ENCODE data around the gene CASP8.
A peak's percentile ranks its signal among the peaks of the same experiment; 100 is the strongest.

CASP8 gene

DNA sequence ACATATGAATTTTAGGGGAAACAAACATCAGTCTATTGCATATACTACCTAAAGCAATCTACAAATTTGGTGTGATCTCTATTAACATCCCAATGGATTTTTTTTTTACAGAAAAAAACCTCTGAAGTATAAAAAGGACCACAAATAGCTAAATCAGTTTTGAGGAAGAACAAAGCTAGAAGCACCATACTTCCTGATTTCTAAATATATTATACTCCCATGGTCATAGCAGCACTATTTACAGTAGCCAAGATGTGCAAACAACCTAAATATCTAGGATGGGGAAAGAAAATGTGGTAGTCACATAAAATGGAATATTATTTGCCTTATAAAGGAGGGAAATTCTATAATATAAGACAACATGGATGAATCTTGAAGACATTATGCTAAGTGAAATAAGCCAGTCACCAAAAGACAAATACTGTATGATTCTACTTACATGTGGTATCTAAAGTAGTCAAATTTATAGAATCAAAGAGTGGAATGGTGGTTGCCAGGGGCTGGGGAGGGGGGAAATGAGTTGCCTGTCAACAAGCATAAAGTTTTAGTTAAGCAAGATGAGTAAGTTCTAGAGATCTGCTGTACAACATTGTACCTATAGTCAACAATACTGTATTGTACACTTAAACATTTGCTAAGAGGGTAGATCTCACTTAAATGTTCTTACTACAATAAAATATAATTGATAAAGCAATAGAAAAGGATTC, 17.6 kb upstream of the CASP8 start:
- no peak for DNase-seq (ENCODE audit: low read depth, low spot score)

DNA sequence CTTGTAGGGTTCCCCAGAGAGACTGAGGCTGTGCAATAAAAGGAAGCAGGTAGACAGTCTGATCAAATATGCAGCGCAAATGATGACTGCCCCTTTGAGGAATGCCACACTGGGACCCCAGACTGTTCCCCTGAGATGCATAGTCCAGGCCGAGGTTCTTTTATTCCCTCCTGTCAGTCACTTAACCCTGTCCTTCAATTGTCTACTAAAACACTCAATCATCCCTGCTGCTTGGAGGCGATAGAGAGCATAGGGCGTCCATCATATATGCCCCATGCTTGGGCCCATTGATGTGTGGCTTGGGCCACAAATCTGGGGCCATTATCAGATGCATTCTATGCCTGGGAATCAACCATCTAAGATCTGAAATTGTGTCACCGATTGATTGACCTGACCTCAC, 15.5 kb upstream of the CASP8 start:
- DNase-seq (ENCODE audit: low read depth, low spot score): no peak

DNA sequence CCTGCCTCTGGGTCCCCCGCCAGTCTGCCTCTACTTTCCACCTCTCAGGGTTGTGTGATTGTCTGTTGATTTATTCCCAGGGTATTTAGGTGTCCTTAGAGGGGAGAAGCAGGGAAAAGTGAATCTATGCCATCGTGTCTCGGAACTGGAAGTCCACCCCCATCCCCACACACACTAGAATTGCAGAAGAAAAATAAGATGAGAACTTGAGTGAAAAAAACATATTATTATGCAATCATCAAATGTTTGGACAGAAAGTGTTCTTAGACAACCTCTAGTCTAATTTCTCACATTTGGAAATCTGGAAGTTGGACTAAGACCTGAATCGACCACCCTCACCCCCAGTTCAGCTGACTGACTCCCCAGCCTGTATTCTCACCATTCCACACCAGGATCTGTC, 14.1 kb upstream of the CASP8 start:
- DNase-seq (ENCODE audit: low read depth, low spot score): no peak

DNA sequence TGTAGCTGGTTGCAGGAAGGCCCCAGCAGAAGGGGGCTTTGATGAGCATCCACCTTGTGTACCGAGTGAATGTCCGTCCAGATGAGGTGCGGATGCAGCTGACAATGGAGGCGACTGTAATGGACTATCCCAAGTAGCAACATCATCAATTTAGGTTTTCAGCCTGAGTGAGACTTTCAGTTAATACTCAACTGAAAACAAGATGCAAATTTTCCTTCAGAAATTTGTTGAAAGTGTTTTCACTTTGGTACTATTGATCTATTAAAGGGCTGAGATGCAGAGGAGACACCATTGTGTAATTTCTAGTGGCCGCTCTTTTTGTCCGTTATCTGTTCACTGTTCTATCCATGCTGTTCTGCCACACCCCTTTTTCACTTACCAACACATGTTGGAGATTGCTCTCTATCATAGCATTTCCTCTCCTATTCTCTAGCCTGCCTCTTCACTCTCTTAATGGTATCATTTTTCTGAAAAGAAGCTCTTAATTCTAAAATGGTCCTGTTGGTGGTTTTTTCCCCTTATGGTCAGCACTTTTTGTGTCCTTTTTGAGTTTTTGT, 12.0 kb upstream of the CASP8 start:
- no peak for DNase-seq (ENCODE audit: low read depth, low spot score)

DNA sequence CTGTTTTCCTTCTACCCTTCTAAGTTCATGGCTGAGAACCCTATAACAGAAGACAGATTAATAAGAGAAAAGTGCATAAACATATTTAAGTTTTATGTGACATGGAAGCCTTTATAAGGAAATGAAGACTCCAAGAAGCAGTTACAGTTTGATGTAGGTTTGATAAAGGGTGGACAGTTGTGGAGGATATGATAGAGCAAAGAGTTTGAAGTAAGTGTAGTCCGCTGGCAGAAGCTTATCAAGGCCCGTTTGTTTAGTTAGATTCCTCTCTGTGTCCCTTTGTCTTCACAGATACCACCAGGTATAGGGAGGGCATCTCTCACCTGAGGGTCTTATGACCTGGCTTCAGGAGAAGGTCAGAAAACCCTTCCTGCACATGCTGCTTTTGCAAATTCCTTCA, 10.4 kb upstream of the CASP8 start:
- no peak for DNase-seq (ENCODE audit: low read depth, low spot score)

DNA sequence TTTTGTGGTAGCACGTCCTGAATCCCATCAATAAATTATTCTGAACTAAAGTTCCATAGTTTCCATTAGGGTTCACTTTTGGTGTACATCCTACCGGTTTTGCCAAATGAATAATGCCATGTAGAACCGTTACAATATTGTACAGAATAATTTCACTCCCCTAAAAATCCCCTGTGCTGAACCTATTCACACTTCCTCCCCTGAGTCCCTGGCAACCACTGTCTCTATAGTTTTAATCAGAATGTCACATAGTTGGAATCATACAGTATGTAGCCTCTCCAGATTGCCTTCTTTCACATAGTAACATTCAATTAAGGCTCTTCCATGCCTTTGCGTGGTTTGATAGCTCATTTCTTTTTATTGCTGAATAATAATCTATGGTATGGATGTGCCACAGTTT, 9.6 kb upstream of the CASP8 start:
- DNase-seq (ENCODE audit: low read depth, low spot score): no peak

DNA sequence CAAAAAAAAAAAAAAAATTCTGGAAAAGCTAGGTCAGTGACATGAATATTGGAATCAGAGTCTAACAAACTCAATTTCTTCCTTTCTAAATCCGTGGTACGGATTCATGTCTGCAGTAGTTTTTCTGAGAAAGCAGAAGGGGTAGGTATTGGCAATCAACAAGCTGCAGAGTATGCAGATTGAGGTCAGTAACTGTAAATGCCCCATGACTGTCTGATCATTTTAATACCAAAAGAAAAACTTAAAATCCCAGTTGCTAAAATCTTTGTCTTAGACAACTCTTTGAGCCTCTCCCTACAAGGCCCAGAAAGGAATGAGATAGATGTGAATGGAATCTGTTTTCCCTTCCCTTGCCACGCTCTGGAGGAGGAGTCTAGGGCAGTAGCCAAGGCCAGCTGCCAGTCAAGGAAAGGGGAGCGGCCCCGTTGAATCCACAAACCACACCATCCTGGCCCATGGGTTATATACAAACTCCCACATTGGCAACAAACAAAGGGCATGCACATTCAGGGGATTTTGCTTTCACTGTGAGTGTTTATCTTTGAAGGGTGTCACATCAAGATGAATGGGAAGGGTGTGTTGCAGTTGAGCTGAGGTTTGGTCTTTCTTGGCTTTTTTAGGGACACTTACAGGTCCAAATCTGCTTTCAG, 6.1 kb upstream of the CASP8 start:
- DNase-seq (ENCODE audit: low read depth, low spot score): no peak

DNA sequence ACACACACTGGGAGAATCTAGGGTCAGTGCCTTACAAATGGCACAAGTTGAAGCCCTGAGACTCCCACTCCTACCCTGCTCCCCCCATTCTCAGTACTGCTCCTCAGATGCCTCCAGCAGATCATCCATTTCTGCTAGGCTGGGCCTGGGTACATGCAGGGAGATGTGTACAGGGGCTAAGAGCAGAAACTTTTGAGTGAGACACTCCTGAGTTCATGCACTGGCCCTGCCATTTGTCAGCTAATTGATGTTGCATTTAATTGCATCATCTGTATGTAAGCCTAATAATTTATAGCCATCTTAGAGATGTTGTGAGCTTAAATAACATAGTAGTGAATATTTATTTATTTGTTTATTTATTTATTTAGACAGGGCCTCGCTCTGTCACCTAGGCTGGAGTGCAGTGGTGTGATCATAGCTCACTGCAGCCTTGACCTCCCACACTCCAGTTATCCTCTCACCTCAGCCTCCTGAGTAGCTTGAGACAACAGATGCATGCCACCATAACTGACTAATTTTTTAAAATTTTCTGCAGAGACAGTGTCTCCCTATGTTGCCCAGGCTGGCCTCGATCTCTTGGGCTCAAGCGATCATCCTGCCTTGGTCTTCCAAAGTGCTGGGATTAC, 4.8 kb upstream of the CASP8 start:
- no peak for DNase-seq (ENCODE audit: low read depth, low spot score)

DNA sequence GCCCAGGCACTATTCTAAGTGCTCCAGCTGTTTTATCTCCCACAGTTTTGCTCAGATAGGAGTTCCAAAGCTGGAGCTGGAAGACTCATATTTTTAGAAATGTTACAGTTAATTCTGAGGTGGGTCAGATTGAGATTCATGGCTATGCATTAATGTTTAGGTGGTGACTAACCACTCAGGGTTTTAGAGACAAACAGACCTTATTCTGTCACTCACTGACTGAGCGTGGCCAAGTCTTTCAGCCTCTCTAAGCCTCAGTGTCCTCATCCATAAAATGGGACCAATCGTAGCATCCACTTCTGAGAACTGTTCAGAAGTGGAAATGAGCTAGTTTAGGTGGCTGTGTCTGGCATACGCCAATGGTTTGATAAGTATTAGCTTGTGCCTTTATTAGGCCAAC, 4.3 kb upstream of the CASP8 start:
- DNase-seq (ENCODE audit: low read depth, low spot score): no peak

DNA sequence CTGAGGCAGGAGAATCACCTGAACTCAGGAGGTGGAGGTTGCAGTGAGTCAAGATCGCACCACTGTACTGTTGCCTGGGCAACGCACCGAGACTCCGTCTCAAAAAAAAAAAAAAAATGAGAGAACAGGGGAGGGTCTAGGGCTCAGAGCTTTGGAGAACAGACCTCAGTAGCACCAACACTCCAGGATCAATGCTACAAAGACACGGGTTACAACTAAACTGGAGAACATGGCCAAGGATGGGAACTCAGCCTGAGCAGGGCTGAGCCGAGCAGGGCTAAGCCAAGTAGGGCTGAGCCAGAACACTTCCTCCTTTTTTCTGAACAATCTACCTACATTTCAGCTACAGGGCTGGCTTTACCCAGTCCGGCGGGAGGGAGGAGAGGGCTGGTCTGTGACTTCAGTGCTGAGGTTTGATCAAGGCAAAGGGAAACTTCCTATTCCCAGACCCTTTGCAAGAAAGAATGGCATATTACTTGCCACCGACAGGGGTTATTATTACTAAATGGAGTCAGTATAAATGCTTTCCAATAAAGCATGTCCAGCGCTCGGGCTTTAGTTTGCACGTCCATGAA, 2.9 kb upstream of the CASP8 start:
- DNase-seq (ENCODE audit: low read depth, low spot score): no peak

DNA sequence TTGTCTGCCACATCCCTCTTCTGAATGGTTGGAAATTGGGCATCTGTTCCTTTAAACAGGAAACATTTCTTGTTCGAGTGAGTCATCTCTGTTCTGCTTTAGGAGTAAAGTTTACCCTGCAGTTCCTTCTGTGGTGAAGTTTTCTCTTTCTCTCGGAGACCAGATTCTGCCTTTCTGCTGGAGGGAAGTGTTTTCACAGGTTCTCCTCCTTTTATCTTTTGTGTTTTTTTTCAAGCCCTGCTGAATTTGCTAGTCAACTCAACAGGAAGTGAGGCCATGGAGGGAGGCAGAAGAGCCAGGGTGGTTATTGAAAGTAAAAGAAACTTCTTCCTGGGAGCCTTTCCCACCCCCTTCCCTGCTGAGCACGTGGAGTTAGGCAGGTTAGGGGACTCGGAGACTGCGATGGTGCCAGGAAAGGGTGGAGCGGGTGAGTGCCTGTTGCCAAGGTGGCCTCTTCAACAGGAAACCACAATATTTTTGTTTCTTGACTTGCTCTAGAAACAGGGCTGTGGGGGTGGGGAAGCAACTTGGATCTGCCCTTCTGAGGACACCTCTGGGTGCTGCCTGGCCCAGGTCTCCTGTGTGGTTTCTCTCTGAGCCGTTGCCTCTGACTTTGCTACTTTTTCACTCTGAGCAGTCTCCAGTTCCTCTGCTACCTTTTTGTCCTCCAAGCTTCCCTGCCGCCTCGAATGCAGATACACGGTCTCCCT, 2.2 kb upstream of the CASP8 start:
- DNase-seq (ENCODE audit: low read depth, low spot score): peak; percentile 27

DNA sequence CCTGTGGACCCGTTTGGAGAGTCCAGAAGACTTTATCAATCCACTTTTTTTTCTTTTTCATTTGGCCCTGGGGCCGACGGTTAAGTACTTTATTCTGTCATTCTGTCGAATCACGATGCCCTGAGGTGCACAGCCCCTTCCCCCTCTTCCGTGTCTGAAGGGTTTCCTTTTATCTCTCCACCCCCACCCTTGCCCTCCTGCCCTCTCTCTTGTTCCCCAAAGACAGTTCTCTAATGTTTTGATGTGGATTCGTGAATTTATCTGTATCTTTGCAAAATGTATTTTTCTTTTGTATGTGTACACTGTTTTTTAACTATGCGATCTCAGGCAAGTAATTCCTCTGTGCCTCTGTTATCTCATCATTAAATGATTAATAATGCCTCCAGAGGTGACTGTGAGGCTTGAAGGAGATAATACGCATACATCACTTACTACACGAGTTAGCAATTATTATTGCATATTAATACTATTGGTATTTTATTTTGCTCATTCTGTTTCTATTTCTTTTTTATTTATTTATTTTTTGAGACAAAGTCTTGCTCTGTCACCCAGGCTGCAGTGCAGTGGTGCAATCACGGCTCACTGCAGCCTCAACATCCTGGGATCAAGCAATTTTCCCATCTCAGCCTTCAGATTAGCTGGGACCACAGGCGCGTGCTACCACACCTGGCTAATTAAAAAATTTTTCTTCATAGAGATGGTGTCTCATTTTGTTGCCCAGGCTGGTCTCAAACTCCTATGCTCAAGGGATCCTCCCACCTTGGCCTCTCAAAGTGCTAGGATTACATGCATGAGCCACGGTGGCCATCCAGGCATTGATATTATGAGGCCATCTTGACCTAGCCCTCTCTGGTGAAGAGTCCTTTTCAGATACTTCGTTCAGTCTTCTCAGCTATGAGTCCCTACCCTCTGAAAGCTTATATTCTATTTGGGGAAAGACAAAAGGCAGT, 1.4 kb upstream of the CASP8 start:
- DNase-seq (ENCODE audit: low read depth, low spot score): no peak

DNA sequence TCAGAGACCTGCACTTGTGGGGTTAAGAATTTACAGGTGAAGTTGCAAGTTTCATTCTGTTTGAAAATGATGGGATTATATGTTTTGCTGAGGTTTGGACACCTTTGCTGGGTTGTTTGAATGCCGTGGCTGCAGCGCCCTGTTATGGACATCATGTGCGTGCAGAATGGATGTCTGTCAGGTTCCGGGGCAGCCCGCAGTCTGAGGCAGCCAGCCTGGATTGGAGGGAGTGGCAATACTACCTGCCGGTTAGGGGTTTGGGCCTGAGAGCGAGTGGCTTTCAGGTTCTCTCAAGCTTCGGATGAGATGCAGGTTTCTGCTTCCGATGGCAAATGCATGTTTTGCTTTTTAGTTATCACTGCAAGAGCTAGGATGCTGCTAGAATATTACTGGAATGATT, 1.1 kb downstream of the CASP8 start:
- no peak for DNase-seq (ENCODE audit: low read depth, low spot score)

DNA sequence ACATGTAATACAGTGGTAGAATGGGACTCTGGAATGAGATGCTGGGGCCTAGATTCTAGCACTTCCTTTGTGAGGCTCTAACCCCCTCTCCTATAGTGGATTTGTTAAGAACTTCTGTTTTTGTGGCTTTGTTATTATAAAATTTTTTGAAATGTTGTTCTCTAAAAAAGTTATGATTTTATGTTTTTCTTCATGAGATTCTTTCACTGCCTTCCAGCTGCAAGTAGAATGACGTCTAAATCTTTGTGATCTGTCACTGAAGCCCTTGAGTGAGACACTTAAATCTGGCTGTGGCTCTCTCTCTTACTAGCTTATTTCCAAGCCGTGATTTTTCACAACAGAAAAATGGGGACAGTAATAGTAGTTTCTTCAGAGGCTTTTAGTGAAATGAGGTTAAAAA, 1.6 kb downstream of the CASP8 start:
- DNase-seq (ENCODE audit: low read depth, low spot score): no peak

DNA sequence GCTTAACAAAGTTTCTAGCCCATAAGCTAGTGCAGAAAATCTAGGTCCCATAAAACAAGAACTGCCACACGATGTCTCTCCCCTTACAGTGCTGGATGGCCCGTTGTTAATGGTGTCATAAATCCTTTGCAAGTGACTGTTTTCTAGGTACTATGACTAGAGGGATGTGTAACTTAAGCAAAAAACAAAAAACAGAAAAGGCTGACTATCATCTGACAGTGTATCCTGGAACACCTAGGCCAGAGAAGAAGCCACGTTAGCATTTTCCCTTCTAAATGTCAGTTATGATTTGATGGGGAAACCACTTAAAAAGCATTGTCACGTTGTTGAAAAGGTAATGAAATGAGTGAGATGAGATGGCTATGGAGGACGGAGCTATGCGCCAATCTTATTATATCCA, 2.4 kb downstream of the CASP8 start:
- no peak for DNase-seq (ENCODE audit: low read depth, low spot score)

DNA sequence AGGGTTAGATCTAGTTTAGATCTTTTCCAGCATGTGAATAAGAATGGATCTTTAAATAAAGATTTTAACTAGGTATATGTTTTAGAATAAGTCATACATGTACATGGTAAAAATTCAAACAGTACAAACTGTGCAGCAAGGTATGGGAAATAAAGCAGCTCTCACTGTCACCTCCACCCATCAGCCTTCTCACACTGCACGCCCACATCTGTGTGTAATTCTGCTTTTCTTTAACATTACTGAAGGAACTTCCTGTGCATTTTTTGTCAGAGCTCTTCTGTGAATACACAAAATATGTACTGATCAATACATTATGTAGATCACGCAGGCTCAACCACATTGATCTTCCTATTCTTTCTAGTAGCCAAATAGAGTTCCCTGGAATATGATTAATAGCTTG, 3.4 kb downstream of the CASP8 start:
- no peak for DNase-seq (ENCODE audit: low read depth, low spot score)

DNA sequence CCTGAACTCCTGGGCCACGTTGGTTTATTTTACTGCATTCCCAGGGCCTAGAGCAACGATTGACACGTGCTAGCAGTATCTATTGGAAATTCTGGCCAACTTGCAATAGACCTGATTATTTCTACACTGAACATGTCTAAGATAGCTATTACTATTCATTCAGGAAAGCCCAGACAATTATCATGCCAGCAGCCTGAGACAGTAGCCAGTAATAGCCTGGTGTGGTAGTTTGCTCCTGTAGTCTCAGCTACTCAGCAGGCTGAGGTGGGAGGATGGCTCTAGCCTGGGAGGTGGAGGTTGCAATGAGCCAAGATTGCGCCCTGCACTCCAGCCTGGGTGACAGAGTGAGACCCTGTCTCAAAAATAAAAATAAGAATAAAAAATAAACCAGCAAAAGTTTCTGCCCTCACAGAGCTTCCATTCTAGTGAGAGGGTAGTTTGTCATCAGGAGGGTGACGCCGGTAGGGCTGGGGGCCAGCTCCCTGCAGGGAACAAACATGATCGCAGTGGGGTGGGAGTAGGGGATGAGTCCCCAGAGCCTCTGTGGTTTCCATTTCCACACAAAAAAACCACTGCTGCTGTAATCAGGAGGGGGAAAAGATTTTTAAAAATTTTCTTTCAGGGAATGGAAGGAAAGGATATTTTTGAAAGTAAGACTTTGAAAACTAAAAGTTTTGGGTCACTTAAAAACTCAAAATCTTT, 4.3 kb downstream of the CASP8 start:
- no peak for DNase-seq (ENCODE audit: low read depth, low spot score)

DNA sequence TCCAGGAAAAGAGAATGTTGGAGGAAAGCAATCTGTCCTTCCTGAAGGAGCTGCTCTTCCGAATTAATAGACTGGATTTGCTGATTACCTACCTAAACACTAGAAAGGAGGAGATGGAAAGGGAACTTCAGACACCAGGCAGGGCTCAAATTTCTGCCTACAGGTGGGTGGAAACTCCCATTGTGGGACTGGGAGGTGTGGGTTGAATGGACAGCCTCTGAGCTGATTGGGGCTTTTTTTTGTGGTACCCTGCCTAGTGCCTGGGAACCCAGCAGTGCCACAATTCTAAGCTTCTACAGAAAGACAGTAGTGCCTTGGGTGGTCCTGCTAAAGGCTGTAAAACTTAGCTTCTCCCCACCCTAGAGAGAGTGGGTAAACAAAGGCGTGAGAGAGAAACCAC, 6.3 kb downstream of the CASP8 start:
- DNase-seq (ENCODE audit: low read depth, low spot score): no peak

DNA sequence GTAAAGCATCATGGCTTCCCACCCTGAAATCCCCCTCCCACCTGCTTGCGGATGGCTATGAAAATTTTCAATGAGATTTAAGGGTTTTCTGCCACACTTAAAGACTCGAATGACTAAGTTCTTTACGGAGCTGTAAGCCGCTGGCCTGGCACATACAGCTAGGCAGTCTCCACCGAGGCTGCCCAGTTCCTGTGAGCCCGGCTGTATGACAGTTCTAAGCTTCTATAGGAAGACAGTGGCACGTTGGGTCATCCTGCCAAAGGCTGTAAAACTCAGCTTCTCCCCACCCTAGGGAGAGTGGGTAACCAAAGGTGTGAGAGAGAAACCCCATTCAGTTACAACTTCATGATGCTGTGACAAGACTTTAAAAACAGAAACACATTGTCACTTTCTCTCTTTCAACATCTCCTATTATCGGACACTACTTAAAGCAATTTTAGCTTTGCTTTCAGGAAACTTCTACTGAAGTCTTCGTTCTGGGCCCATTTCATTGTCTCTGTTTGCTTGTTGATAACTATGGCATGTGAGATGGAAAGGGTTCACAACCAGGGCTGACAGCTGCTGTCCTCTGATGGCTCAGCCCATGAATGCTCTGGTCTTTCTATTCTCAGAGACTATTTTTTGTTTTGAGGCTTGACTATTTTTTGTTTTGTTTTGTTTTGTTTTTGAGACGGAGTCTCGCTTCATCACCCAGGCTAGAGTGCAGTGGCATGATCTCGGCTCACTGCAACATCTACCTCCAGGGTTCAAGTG, 7.1 kb downstream of the CASP8 start:
- no peak for DNase-seq (ENCODE audit: low read depth, low spot score)
